ENCODE measurements around the gene SLAMF7.
"Not testable (repeated sequence)": the region's sequence is repeated elsewhere in the genome, so short reads cannot be mapped to it uniquely, and the experiment has no call there.

The SLAMF7 gene, protein sequence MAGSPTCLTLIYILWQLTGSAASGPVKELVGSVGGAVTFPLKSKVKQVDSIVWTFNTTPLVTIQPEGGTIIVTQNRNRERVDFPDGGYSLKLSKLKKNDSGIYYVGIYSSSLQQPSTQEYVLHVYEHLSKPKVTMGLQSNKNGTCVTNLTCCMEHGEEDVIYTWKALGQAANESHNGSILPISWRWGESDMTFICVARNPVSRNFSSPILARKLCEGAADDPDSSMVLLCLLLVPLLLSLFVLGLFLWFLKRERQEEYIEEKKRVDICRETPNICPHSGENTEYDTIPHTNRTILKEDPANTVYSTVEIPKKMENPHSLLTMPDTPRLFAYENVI

GRCh38 chr1:160739098-160739511, at the start of gene SLAMF7:
Gene SLAMF7, plus strand, starts transcription at chr1:160739247. Its CDS starts 55 bp downstream, at chr1:160739302.
- in situ Hi-C loops (cut with MboI; ENCODE audit: low sequenced_read_pairs), result no loop called here

DNA sequence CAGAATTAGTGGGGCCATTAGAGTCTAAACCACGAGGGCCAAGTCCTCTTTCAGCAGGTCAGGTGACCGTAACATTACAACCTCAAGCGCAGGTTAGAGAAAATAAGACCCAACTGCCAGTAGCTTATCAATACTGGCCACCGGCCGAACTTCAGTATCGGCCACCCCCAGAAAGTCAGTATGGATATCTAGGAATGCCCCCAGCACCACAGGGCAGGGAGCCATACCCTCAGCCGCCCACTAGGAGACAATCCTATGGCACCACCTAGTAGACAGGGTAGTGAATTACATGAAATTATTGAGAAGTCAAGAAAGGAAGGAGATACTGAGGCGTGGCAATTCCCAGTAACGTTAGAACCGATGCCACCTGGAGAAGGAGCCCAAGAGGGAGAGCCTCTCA, 46.7 kb upstream of the SLAMF7 start:
- in situ Hi-C loops (cut with MboI; ENCODE audit: low sequenced_read_pairs), result loop anchor here (25.0 kb wide), 1 partner anchor 145 kb away; no protein-coding TSS in a partner anchor

- in situ Hi-C loops (cut with MboI; ENCODE audit: low sequenced_read_pairs), result no loop called here
These were observed 36.9 kb upstream of the SLAMF7 start for GRCh38 chr1:160702100-160702499.

DNA sequence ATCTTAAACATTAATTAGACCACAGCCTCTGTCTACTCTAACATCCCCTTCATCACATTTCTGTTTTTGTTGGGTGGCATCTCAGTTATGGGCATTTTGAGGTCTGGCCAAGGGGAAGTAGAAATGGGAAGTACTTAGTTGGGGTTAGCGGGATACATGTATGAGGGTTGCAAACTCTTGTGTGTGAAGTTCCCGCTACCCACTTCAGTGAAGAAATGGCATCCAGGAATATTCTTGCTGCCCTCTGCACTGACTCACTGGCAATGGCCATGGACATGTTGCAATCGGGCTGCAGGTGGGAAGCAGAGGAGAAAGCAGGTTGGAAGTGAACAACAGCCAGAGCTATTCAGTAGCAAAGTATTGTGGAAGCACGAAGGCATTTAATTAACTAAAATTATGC, 34.8 kb upstream of the SLAMF7 start:
- in situ Hi-C loops (cut with MboI; ENCODE audit: low sequenced_read_pairs), result no loop called here

- in situ Hi-C loops (cut with MboI; ENCODE audit: low sequenced_read_pairs), result not testable (repeated sequence)
These were observed 33.8 kb upstream of the SLAMF7 start for GRCh38 chr1:160705212-160705621.

- in situ Hi-C loops (cut with MboI; ENCODE audit: low sequenced_read_pairs), result no loop called here
These were observed 33.3 kb upstream of the SLAMF7 start for GRCh38 chr1:160705742-160706141.

GRCh38 chr1:160706526-160707235, 32.4 kb upstream of the SLAMF7 start:
- in situ Hi-C loops (cut with MboI; ENCODE audit: low sequenced_read_pairs), result no loop called here

DNA sequence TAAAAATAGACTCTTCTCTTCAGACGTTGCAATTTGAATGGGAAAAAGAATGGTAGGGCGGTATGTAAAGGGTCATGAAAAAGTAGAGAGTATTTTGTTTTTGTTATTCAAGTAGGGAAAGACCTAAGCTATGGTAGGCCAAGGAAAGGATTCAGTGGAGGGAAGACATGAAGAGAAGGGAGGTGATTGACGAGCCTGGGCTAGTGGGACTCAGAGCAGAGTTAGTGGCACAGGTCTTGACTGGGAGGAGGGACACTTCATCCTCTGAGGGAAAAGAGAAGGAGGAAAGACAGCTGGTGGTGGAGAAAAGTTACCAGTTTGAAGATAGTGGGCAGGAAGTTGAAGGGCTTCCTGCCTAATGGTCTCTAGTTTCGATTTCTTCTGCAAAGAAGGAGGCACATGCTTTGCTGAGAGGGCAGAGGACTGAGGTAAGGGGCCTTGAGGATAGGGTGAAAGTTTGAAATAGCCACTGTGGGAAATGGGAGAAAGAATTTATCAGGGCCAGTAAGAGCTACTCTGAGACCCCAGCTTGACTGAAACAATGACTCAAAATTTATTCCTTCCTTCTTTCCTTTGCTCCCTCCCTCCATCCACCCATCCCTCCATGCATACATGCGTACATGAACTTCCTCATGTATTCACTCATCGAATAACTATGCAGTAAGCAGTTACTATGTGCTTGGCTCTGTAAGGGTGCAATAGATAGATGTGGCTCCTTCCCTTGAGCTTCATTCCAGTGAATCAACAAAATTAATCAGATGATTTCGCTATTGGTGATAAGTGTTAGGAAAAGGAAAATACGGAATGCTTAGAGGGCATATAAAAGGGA, 31.6 kb upstream of the SLAMF7 start:
- in situ Hi-C loops (cut with MboI; ENCODE audit: low sequenced_read_pairs), result no loop called here

- in situ Hi-C loops (cut with MboI; ENCODE audit: low sequenced_read_pairs), result no loop called here
These were observed 30.9 kb upstream of the SLAMF7 start for GRCh38 chr1:160708118-160708517.

GRCh38 chr1:160708801-160709200, 30.2 kb upstream of the SLAMF7 start:
- in situ Hi-C loops (cut with MboI; ENCODE audit: low sequenced_read_pairs), result no loop called here

- in situ Hi-C loops (cut with MboI; ENCODE audit: low sequenced_read_pairs), result no loop called here
These were observed 29.3 kb upstream of the SLAMF7 start for GRCh38 chr1:160709715-160710114.

GRCh38 chr1:160710517-160711252, 28.4 kb upstream of the SLAMF7 start:
- in situ Hi-C loops (cut with MboI; ENCODE audit: low sequenced_read_pairs), result no loop called here

- in situ Hi-C loops (cut with MboI; ENCODE audit: low sequenced_read_pairs), result no loop called here
These were observed 27.8 kb upstream of the SLAMF7 start for GRCh38 chr1:160711276-160711601.

- in situ Hi-C loops (cut with MboI; ENCODE audit: low sequenced_read_pairs), result no loop called here
These were observed 27.3 kb upstream of the SLAMF7 start, which contains the start of gene CD48 for GRCh38 chr1:160711602-160712311. Gene CD48, minus strand, starts transcription at chr1:160711822. Its CDS starts 59 bp downstream, at chr1:160711763.

DNA sequence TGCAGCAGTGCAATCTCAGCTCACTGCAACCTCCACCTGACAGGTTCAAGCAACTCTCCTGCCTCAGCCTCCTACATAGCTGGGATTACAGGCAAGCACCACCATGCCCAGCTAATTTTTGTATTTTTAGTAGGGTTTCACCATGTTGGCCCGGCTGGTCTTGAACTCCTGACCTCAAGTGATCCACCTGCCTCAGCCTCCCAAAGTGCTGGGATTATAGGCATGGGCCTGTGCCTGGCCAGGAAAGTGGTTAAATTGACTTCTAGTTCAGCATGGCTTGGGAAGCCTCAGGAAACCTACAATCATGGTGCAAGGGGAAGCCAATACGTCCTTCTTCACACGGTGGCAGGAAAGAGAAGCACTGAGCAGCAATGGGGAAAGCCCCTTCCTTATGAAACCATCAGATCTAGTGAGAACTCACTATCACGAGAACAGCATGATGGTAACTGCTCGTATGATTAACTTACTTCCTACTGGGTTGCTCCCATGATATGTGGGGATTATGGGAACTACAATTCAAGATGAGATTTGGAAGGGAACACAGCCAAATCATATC, 26.4 kb upstream of the SLAMF7 start:
- in situ Hi-C loops (cut with MboI; ENCODE audit: low sequenced_read_pairs), result not testable (repeated sequence)

DNA sequence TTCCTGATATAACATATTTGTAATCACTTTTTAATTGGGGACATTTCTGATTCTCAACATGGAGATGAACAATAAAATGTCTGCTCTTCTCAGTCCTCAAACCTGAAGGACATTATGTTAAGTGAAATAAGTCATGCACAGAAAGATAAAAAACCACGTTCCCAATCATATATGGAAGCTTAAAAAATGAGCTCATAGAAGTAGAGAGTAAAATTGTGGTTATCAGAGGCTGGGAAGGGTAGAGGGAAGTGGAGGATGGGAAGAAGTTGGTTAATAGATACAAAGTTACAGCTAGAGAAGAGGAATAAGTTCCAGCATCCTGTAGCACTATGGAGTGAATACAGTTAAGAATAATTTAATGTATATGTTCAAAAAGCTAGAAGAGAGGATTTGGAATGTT, 25.9 kb upstream of the SLAMF7 start:
- in situ Hi-C loops (cut with MboI; ENCODE audit: low sequenced_read_pairs), result no loop called here

GRCh38 chr1:160714034-160714648, 24.9 kb upstream of the SLAMF7 start:
- in situ Hi-C loops (cut with MboI; ENCODE audit: low sequenced_read_pairs), result not testable (repeated sequence)

GRCh38 chr1:160716013-160716412, 23.0 kb upstream of the SLAMF7 start:
- in situ Hi-C loops (cut with MboI; ENCODE audit: low sequenced_read_pairs), result no loop called here

DNA sequence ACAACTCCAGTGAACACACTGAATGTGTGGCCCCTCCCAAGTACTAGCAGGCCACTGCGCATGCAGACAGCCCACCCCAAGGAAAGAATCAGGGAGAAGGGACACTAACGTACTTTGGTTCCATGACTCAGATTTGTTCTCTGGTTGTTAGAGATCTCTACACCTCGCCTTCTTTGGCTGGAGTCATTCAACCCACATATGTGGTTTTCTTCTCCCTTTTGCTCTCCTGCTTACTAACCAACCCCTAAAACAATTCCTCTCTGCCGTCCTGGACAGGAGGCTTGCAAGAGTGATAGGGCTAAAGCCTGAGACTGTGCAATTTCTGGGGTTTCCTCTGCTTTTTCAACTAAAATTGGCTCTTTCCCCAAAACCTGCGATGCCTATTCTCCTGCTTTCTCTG, 21.7 kb upstream of the SLAMF7 start:
- in situ Hi-C loops (cut with MboI; ENCODE audit: low sequenced_read_pairs), result no loop called here

All from HL-60/S4 treated with phorbol 12-myristate 13-acetate at 8.2 ng/mL for 4 days and 3 days (cell line).